Mesenchymal stem cell (in vitro differentiated cells and primary cell): Measurements from ENCODE around the gene DUSP14.

Experiments
- DNase-seq: peaks from one replicate; pipeline ENCODE4 v3.0.0-alpha.2; 2013
- H2AFZ ChIP-seq: one replicate; pipeline ENCODE4 v1.6.1; 2013; ENCODE audit warnings: low read depth, mild to moderate bottlenecking, control low read depth, inconsistent platforms, low read length, moderate library complexity
- H2AK5ac ChIP-seq: 2 replicates; pipeline ENCODE4 v1.6.1; 2013; ENCODE audit warnings: low read length, moderate library complexity, mild to moderate bottlenecking, inconsistent platforms; ENCODE audit not compliant: severe bottlenecking
- H2BK120ac ChIP-seq: one replicate; pipeline ENCODE4 v1.6.1; 2013; ENCODE audit warnings: low read depth, mild to moderate bottlenecking, inconsistent platforms, low read length, moderate library complexity
- H2BK12ac ChIP-seq, 2 experiments: one replicate each; pipeline ENCODE4 v1.6.1; 2013; ENCODE audit warnings: inconsistent platforms in 2 of 2, low read length in 2 of 2, mild to moderate bottlenecking in 2 of 2, moderate library complexity in 2 of 2, control low read depth in 1 of 2
- H2BK15ac ChIP-seq: one replicate; pipeline ENCODE4 v1.6.1; 2013; ENCODE audit warnings: mild to moderate bottlenecking, low read depth, inconsistent platforms; ENCODE audit not compliant: poor library complexity, severe bottlenecking
- H2BK5ac ChIP-seq: 2 replicates; pipeline ENCODE4 v1.6.1; 2013; ENCODE audit warnings: low read depth, mild to moderate bottlenecking, low read length, control low read depth, inconsistent platforms; ENCODE audit not compliant: poor library complexity, severe bottlenecking
- H3K14ac ChIP-seq, 2 experiments: one replicate each; pipeline ENCODE4 v1.6.1; 2013; ENCODE audit warnings: inconsistent platforms in 2 of 2, low read length in 2 of 2, control low read depth in 1 of 2, mild to moderate bottlenecking in 1 of 2, moderate library complexity in 1 of 2
- H3K18ac ChIP-seq, 2 experiments: one replicate each; pipeline ENCODE4 v1.6.1; 2013; ENCODE audit warnings: inconsistent platforms in 2 of 2, low read length in 2 of 2, control low read depth in 1 of 2, low read depth in 1 of 2, mild to moderate bottlenecking in 1 of 2
- H3K23ac ChIP-seq, 2 experiments: one replicate each; pipeline ENCODE4 v1.6.1; 2013; ENCODE audit warnings: inconsistent platforms in 2 of 2, low read length in 2 of 2, mild to moderate bottlenecking in 2 of 2, moderate library complexity in 2 of 2, control low read depth in 1 of 2
- H3K27ac ChIP-seq: 2 replicates; pipeline ENCODE4 v1.5.1; 2013; ENCODE audit warnings: mild to moderate bottlenecking, moderate library complexity, low read length, control low read depth, inconsistent platforms; ENCODE audit not compliant: poor library complexity, severe bottlenecking
- H3K27me3 ChIP-seq, 2 experiments: 2 replicates each; pipeline versions ENCODE4 v1.6.1 to v1.7.0; 2013; ENCODE audit warnings: low read length in 2 of 2, mild to moderate bottlenecking in 2 of 2, moderate library complexity in 2 of 2, control low read depth in 1 of 2, inconsistent platforms in 1 of 2; ENCODE audit not compliant: control insufficient read depth in 1 of 2, insufficient read depth in 1 of 2
- H3K36me3 ChIP-seq, 2 experiments: 2 replicates each; pipeline versions ENCODE4 v1.6.1 to v1.7.0; 2013; ENCODE audit warnings: low read length in 2 of 2, control low read depth in 1 of 2, inconsistent platforms in 1 of 2, low read depth in 1 of 2, mild to moderate bottlenecking in 1 of 2; ENCODE audit not compliant: insufficient read depth in 2 of 2, control insufficient read depth in 1 of 2
- H3K4ac ChIP-seq, 2 experiments: one replicate each; pipeline ENCODE4 v1.6.1; 2013; ENCODE audit warnings: inconsistent platforms in 2 of 2, low read length in 2 of 2, mild to moderate bottlenecking in 2 of 2, moderate library complexity in 2 of 2, control low read depth in 1 of 2, low read depth in 1 of 2
- H3K4me1 ChIP-seq: 2 replicates; pipeline ENCODE4 v1.6.1; 2013; ENCODE audit warnings: low read depth, low read length, control low read depth; ENCODE audit not compliant: control insufficient read depth, insufficient read depth
- H3K4me2 ChIP-seq: 2 replicates; pipeline ENCODE4 v1.6.1; 2013; ENCODE audit warnings: low read length, mild to moderate bottlenecking, inconsistent platforms; ENCODE audit not compliant: poor library complexity, severe bottlenecking
- H3K4me3 ChIP-seq, 2 experiments: 2 replicates each; pipeline versions ENCODE4 v1.5.1 to v1.7.0; 2013; ENCODE audit warnings: low read length in 2 of 2, mild to moderate bottlenecking in 2 of 2, control low read depth in 1 of 2, low read depth in 1 of 2; ENCODE audit not compliant: insufficient read depth in 1 of 2
- H3K79me1 ChIP-seq: replicated peaks from 2 replicates; pipeline ENCODE4 v1.6.1; 2013; ENCODE audit warnings: mild to moderate bottlenecking, control low read depth, low read length, inconsistent platforms; ENCODE audit not compliant: poor library complexity, severe bottlenecking
- H3K9ac ChIP-seq: 2 replicates; pipeline ENCODE4 v1.7.0; 2013; ENCODE audit warnings: mild to moderate bottlenecking, low read length, moderate library complexity
- H3K9me3 ChIP-seq: 2 replicates; pipeline ENCODE4 v1.7.0; 2013; ENCODE audit warnings: mild to moderate bottlenecking, low read length; ENCODE audit not compliant: control insufficient read depth
- H4K8ac ChIP-seq: one replicate; pipeline ENCODE4 v1.6.1; 2013; ENCODE audit warnings: inconsistent platforms, mild to moderate bottlenecking, low read length, moderate library complexity
- H4K91ac ChIP-seq: one replicate; pipeline ENCODE4 v1.6.1; 2013; ENCODE audit warnings: mild to moderate bottlenecking, low read length, inconsistent platforms
- WGBS: methylation state at CpG from one replicate; pipeline ENCODE4 v1.1.7; 2013; ENCODE audit warnings: mixed read lengths; 5-methylcytosine and 5-hydroxymethylcytosine counted together

Gene DUSP14

GRCh38 chr17:37519251-37519985 lies 29.7 kb downstream of the DUSP14 start:
- 100% methylated on average over 1 of the region's 5 CpGs for WGBS
- H3K18ac ChIP-seq: peak overlapping the region in 1 of 2 experiments; percentile 2
- no peaks in the 10 kb centered on the region for H3K27me3 ChIP-seq

GRCh38 chr17:37520174-37520573 lies 30.5 kb downstream of the DUSP14 start:
- Histone ChIP-seq H3K36me3 (peaks cover 51 to 80% of the 10 kb centered on the region in 2 experiments), H2BK120ac (no peak overlapping the region), H3K27ac (no peak overlapping the region), H2BK12ac (no peak overlapping the region), H3K23ac (no peak overlapping the region), H3K4me2 (no peak overlapping the region), H3K14ac (no peak overlapping the region), H3K4me1 (peaks cover 6% of the 10 kb centered on the region), H4K8ac (no peak overlapping the region), H3K27me3 (no peaks in the 10 kb centered on the region), H2AFZ (no peak overlapping the region), H3K79me1 (peaks cover 33% of the 10 kb centered on the region), H3K4ac (no peak overlapping the region), H2BK15ac (no peak overlapping the region), H3K18ac (no peak overlapping the region), H2AK5ac (no peak overlapping the region), H3K4me3 (no peak overlapping the region), H2BK5ac (no peak overlapping the region), H4K91ac (no peak overlapping the region), H3K9ac (no peak overlapping the region), H3K9me3 (no peaks in the 10 kb centered on the region)
- no peak for DNase-seq
- 97% methylated on average over 5 of the region's 8 CpGs for WGBS

More at GRCh38 chr17:37519251-37519985, 29.7 kb downstream of the DUSP14 start:
- Histone ChIP-seq H2AK5ac (no peak overlapping the region), H4K8ac (no peak overlapping the region), H3K27ac (no peak overlapping the region), H3K9ac (no peak overlapping the region), H2BK5ac (no peak overlapping the region), H3K23ac (no peak overlapping the region), H2BK12ac (no peak overlapping the region), H3K4ac (no peak overlapping the region), H2BK120ac (no peak overlapping the region), H3K36me3 (peaks cover 51 to 81% of the 10 kb centered on the region in 2 experiments), H2AFZ (no peak overlapping the region), H3K14ac (no peak overlapping the region), H3K79me1 (peaks cover 33% of the 10 kb centered on the region), H4K91ac (no peak overlapping the region), H3K4me3 (no peak overlapping the region), H3K4me1 (peaks cover 6% of the 10 kb centered on the region), H3K9me3 (no peaks in the 10 kb centered on the region), H3K4me2 (no peak overlapping the region), H2BK15ac (no peak overlapping the region)
- DNase-seq: peak; percentile 21

GRCh38 chr17:37521821-37522220 lies 32.1 kb downstream of the DUSP14 start:
- peaks cover 34% of the 10 kb centered on the region for H3K79me1 ChIP-seq
- no peak overlapping the region for H3K4me2 ChIP-seq
- no peak overlapping the region for H2BK12ac ChIP-seq
- no peak overlapping the region for H2BK15ac ChIP-seq
- H2BK5ac ChIP-seq: no peak overlapping the region
- H3K14ac ChIP-seq: no peak overlapping the region
- no peak for DNase-seq
- H3K27me3 ChIP-seq: no peaks in the 10 kb centered on the region
- no peak overlapping the region for H3K4me3 ChIP-seq
- no peak overlapping the region for H2AK5ac ChIP-seq
- H4K91ac ChIP-seq: no peak overlapping the region
- peaks cover 52 to 77% of the 10 kb centered on the region in 2 experiments for H3K36me3 ChIP-seq
- no peaks in the 10 kb centered on the region for H3K9me3 ChIP-seq
- no peak overlapping the region for H2AFZ ChIP-seq
- no peak overlapping the region for H3K23ac ChIP-seq
- no peak overlapping the region for H3K27ac ChIP-seq
- peaks cover 3% of the 10 kb centered on the region for H3K4me1 ChIP-seq
- H3K9ac ChIP-seq: no peak overlapping the region
- no peak overlapping the region for H3K18ac ChIP-seq
- H3K4ac ChIP-seq: no peak overlapping the region
- H2BK120ac ChIP-seq: no peak overlapping the region
- WGBS: 97% methylated on average over 5 of the region's 5 CpGs
- no peak overlapping the region for H4K8ac ChIP-seq

GRCh38 chr17:37523715-37524219 lies 34.1 kb downstream of the DUSP14 start:
- Histone ChIP-seq H2AK5ac (no peak overlapping the region), H3K14ac (no peak overlapping the region), H2BK15ac (no peak overlapping the region), H3K23ac (no peak overlapping the region), H3K79me1 (peaks cover 26% of the 10 kb centered on the region), H4K91ac (no peak overlapping the region), H3K9me3 (no peaks in the 10 kb centered on the region), H2BK120ac (no peak overlapping the region), H2BK5ac (no peak overlapping the region), H3K4ac (no peak overlapping the region), H3K9ac (no peak overlapping the region), H2BK12ac (no peak overlapping the region), H3K4me2 (no peak overlapping the region), H3K27me3 (no peaks in the 10 kb centered on the region), H3K4me3 (no peak overlapping the region), H3K36me3 (peaks cover 39 to 75% of the 10 kb centered on the region in 2 experiments), H3K4me1 (no peaks in the 10 kb centered on the region), H2AFZ (no peak overlapping the region), H4K8ac (peak overlapping the region; percentile 4), H3K27ac (no peak overlapping the region), H3K18ac (no peak overlapping the region)
- DNase-seq: no peak
- 99% methylated on average over 8 of the region's 8 CpGs for WGBS
